CD4-positive, alpha-beta T cell treated with Interleukin-6 at 100 ng/mL for 8 hours (primary cell): ENCODE measurements around the gene ADGRL2.

ENCODE experiments used
- DNase-seq: peaks from one replicate; pipeline ENCODE4 v3.0.0-alpha.2; 2020; ENCODE audit warnings: mixed read lengths, low spot score

Gene ADGRL2

GRCh38 chr1:81989524-81989923, 188.8 kb downstream of the ADGRL2 start:
- no peak for DNase-seq

GRCh38 chr1:81990241-81990640, 189.5 kb downstream of the ADGRL2 start:
- DNase-seq: no peak

GRCh38 chr1:81998165-81998564, 197.4 kb downstream of the ADGRL2 start:
- no peak for DNase-seq

- DNase-seq: no peak
Observed at GRCh38 chr1:81999364-81999763, 198.6 kb downstream of the ADGRL2 start.

GRCh38 chr1:82000221-82000620, 199.5 kb downstream of the ADGRL2 start:
- no peak for DNase-seq

- no peak for DNase-seq
Observed at GRCh38 chr1:82001345-82001744, 200.6 kb downstream of the ADGRL2 start.

- no peak for DNase-seq
Observed at GRCh38 chr1:82007804-82008203, 207.1 kb downstream of the ADGRL2 start.

- no peak for DNase-seq
Observed at GRCh38 chr1:82013702-82014101, 213.0 kb downstream of the ADGRL2 start.

GRCh38 chr1:82015444-82015843, 214.7 kb downstream of the ADGRL2 start:
- DNase-seq: no peak

GRCh38 chr1:82018319-82018718, 217.6 kb downstream of the ADGRL2 start:
- DNase-seq: no peak

- DNase-seq: no peak
Observed at GRCh38 chr1:82019508-82019907, 218.8 kb downstream of the ADGRL2 start.

- no peak for DNase-seq
Observed at GRCh38 chr1:82030830-82031229, 230.1 kb downstream of the ADGRL2 start.

GRCh38 chr1:82032068-82032467, 231.3 kb downstream of the ADGRL2 start:
- no peak for DNase-seq

- DNase-seq: no peak
Observed at GRCh38 chr1:82034812-82035211, 234.1 kb downstream of the ADGRL2 start.
